ENCODE measurements around the gene BTF3.

BTF3 gene

GRCh38 chr5:73495772-73496335, 2.4 kb upstream of the BTF3 start:
- no peak for TF ChIP-seq ZNF565 (CRISPR knock-in tag; conservative IDR thresholded peaks at IDR 0.05; ENCODE audit: low read depth)
- no peak for TF ChIP-seq CREB5 (CRISPR knock-in tag; IDR thresholded peaks at IDR 0.05; ENCODE audit: low read depth)
- no peak for TF ChIP-seq OSR1 (CRISPR knock-in tag; IDR thresholded peaks at IDR 0.05)
- TF ChIP-seq ARNTL (CRISPR knock-in tag; IDR thresholded peaks at IDR 0.05; ENCODE audit: borderline replicate concordance, low read depth), result no peak
- no peak for ATAC-seq

- ATAC-seq, result peak; percentile 65
- TF ChIP-seq ISL1 (CRISPR knock-in tag; IDR thresholded peaks at IDR 0.05) (no peak), GLIS3 (CRISPR knock-in tag; IDR thresholded peaks at IDR 0.05) (no peak), ESRRG (CRISPR knock-in tag; IDR thresholded peaks at IDR 0.05) (no peak), ZNF565 (CRISPR knock-in tag; conservative IDR thresholded peaks at IDR 0.05; ENCODE audit: low read depth) (0 out of 2 replicates have a peak, but pooled peaks have one; percentile 20), SNAI2 (CRISPR knock-in tag; IDR thresholded peaks at IDR 0.05) (peak; percentile 76; the same call in 1 of the 2 replicates), ZNF70 (CRISPR knock-in tag; IDR thresholded peaks at IDR 0.05) (0 out of 2 replicates have a peak, but pooled peaks have one; percentile 34), ZFP3 (CRISPR knock-in tag; IDR thresholded peaks at IDR 0.05) (no peak), ZNF8 (CRISPR knock-in tag; IDR thresholded peaks at IDR 0.05) (no peak), POU6F1 (CRISPR knock-in tag; IDR thresholded peaks at IDR 0.05; ENCODE audit: borderline replicate concordance, low read depth) (peak; percentile 75; the same call in 1 of the 2 replicates), PPARA (CRISPR knock-in tag; IDR thresholded peaks at IDR 0.05; ENCODE audit: borderline replicate concordance) (no peak), CSRNP3 (CRISPR knock-in tag; IDR thresholded peaks at IDR 0.05) (no peak)
These were observed 1.2 kb upstream of the BTF3 start for GRCh38 chr5:73496984-73497457.

- ATAC-seq, result peak; percentile 4; the same call in 2 of the 3 replicates
- TF ChIP-seq TSHZ2 (CRISPR knock-in tag; IDR thresholded peaks at IDR 0.05), result 0 out of 2 replicates have a peak, but pooled peaks have one; percentile 10
- no peak for TF ChIP-seq ZNF565 (CRISPR knock-in tag; conservative IDR thresholded peaks at IDR 0.05; ENCODE audit: low read depth)
- TF ChIP-seq TCF4 (CRISPR knock-in tag; IDR thresholded peaks at IDR 0.05; ENCODE audit: borderline replicate concordance), result no peak
- TF ChIP-seq BACH2 (CRISPR knock-in tag; IDR thresholded peaks at IDR 0.05; ENCODE audit: borderline replicate concordance), result no peak
- 0 out of 2 replicates have a peak, but pooled peaks have one; percentile 50 for TF ChIP-seq GLIS3 (CRISPR knock-in tag; IDR thresholded peaks at IDR 0.05)
- TF ChIP-seq POU6F1 (CRISPR knock-in tag; IDR thresholded peaks at IDR 0.05; ENCODE audit: borderline replicate concordance, low read depth), result no peak
- no peak for TF ChIP-seq TOX (CRISPR knock-in tag; IDR thresholded peaks at IDR 0.05; ENCODE audit: borderline replicate concordance)
- TF ChIP-seq RARB (CRISPR knock-in tag; IDR thresholded peaks at IDR 0.05), result no peak
- TF ChIP-seq CSDC2 (CRISPR knock-in tag; IDR thresholded peaks at IDR 0.05), result no peak
- TF ChIP-seq CREB5 (CRISPR knock-in tag; IDR thresholded peaks at IDR 0.05; ENCODE audit: low read depth), result no peak
- no peak for TF ChIP-seq ZNF8 (CRISPR knock-in tag; IDR thresholded peaks at IDR 0.05)
- no peak for TF ChIP-seq ARNTL (CRISPR knock-in tag; IDR thresholded peaks at IDR 0.05; ENCODE audit: borderline replicate concordance, low read depth)
- TF ChIP-seq ZC3H10 (CRISPR knock-in tag; IDR thresholded peaks at IDR 0.05), result no peak
- TF ChIP-seq SNAI2 (CRISPR knock-in tag; IDR thresholded peaks at IDR 0.05), result no peak
- TF ChIP-seq ZNF70 (CRISPR knock-in tag; IDR thresholded peaks at IDR 0.05), result no peak
- TF ChIP-seq ZFP30 (CRISPR knock-in tag; IDR thresholded peaks at IDR 0.05), result no peak
- TF ChIP-seq ESRRG (CRISPR knock-in tag; IDR thresholded peaks at IDR 0.05), result no peak
These were observed 665 bp upstream of the BTF3 start for GRCh38 chr5:73497497-73498056.
